ENCODE measurements around the gene HYDIN.

Gene HYDIN

GRCh38 chr16:71230122-71230845 is at the start of gene HYDIN:
HYDIN (minus strand) TSS chr16:71230722; CDS start chr16:71186895, 43,827 bp downstream.
- no peak within 1 kb of the TSS for H3K27ac ChIP-seq
- H3K4me1 ChIP-seq, result no peaks in the 10 kb centered on the region
- H3K27me3 ChIP-seq, result peaks cover 0 to 5% of the 10 kb centered on the region in 2 donors
- peaks cover 0 to 12% (median 3%) of the 10 kb centered on the region in 3 donors for H3K9me3 ChIP-seq
- H3K36me3 ChIP-seq, result no peaks in the 10 kb centered on the region
- TF ChIP-seq, protein P1, sequence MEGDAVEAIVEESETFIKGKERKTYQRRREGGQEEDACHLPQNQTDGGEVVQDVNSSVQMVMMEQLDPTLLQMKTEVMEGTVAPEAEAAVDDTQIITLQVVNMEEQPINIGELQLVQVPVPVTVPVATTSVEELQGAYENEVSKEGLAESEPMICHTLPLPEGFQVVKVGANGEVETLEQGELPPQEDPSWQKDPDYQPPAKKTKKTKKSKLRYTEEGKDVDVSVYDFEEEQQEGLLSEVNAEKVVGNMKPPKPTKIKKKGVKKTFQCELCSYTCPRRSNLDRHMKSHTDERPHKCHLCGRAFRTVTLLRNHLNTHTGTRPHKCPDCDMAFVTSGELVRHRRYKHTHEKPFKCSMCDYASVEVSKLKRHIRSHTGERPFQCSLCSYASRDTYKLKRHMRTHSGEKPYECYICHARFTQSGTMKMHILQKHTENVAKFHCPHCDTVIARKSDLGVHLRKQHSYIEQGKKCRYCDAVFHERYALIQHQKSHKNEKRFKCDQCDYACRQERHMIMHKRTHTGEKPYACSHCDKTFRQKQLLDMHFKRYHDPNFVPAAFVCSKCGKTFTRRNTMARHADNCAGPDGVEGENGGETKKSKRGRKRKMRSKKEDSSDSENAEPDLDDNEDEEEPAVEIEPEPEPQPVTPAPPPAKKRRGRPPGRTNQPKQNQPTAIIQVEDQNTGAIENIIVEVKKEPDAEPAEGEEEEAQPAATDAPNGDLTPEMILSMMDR (IDR thresholded peaks at IDR 0.05), result no peak
- DNase-seq, result no peak
- intact Hi-C loops (cut with DNase I; ENCODE audit: low total_unique reads), result no loop called here
- no peak within 1 kb of the TSS for H3K4me3 ChIP-seq

DNA sequence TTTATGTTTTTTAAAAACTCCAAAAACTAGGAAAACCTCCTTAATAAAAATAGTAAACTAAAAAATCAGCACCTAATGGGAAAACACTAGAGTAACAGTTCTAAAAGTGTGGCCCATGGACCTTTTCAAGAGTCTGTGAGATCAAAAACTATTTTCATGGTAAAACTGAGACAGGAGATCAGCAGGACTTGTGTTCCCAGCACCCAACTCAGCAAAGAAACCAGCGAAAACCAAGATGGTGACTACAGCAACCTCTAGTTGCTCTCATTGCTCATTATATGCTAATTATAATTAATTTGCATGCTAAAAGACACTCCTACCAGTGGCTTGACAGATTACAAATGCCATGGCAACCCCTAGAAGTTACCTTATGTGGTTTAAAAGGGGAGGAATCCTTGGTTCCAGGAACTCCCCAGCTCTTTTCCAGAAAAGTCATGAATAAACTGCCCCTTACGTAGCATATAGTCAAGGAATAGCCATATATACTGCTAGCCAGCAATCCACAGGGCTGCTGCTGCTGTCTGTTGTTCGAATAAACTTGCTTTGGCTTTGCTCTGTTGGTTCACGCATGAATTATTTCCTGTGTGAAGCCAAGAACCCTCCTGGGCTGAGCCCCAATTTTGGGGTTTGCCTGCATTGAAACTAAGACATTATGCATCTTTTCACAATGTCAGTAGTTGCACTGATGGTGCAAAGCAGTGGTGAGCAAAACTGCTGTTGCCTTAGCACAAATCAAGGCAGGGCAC is 46.2 kb upstream of the HYDIN start:
- TF ChIP-seq, protein P1 (IDR thresholded peaks at IDR 0.05), result no peak
- no peaks in the 10 kb centered on the region for H3K4me1 ChIP-seq
- DNase-seq, result no peak
- no peak overlapping the region for H3K27ac ChIP-seq
- intact Hi-C loops (cut with DNase I; ENCODE audit: low total_unique reads), result no loop called here
- no peaks in the 10 kb centered on the region for H3K27me3 ChIP-seq
- peaks cover 0 to 7% (median 0%) of the 10 kb centered on the region in 3 donors for H3K9me3 ChIP-seq
- peaks cover 0 to 8% (median 0%) of the 10 kb centered on the region in 3 donors for H3K36me3 ChIP-seq
- no peak overlapping the region for H3K4me3 ChIP-seq

DNA sequence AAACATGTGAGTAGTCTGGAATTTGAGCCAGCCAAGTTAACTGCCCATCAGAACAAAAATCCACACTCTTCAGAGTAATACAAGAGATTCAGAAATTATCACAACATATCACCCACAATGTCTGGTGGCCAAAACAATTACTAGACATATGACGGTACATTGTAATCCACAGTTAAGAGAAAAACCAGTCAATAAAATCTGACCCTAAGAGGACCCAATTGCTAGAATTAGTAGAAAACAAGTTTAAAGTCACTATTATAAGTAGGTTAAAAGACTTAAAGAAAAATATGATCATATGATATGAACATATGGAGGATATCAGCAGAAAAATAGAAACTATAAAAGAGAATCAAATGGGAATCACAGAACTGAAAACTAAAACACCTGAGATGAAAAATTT is 42.9 kb upstream of the HYDIN start:
- TF ChIP-seq, protein P1 (IDR thresholded peaks at IDR 0.05), result no peak
- intact Hi-C loops (cut with DNase I; ENCODE audit: low total_unique reads), result no loop called here
- H3K4me3 ChIP-seq, result no peak overlapping the region
- H3K27me3 ChIP-seq, result no peaks in the 10 kb centered on the region
- no peaks in the 10 kb centered on the region for H3K4me1 ChIP-seq
- H3K27ac ChIP-seq, result no peak overlapping the region
- peaks cover 0 to 7% (median 0%) of the 10 kb centered on the region in 3 donors for H3K9me3 ChIP-seq
- no peak for DNase-seq
- peaks cover 0 to 8% (median 0%) of the 10 kb centered on the region in 3 donors for H3K36me3 ChIP-seq

DNA sequence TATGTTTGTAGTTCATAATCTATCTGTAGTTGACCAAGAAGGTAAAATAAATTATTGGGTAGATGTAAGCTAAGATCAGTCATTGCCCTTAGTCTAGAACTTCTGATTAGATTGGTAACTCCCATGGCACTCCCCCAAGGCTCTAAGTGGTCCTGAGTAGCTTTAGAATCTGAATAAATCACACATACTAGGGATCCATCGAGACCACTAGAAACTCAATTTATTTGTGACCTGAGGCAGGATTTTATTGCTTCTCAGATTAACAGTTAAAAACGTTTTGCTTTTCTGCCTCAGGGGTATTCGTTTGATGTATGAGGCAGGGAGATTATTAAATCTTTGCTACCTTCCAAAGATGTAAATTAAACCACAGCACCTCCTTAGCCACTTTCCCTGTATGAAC is 33.8 kb upstream of the HYDIN start:
- intact Hi-C loops (cut with DNase I; ENCODE audit: low total_unique reads), result no loop called here
- no peaks in the 10 kb centered on the region for H3K36me3 ChIP-seq
- TF ChIP-seq, protein P1 (IDR thresholded peaks at IDR 0.05), result no peak
- no peak overlapping the region for H3K27ac ChIP-seq
- no peak for DNase-seq
- H3K9me3 ChIP-seq, result no peaks in the 10 kb centered on the region
- H3K4me3 ChIP-seq, result no peak overlapping the region
- no peaks in the 10 kb centered on the region for H3K4me1 ChIP-seq
- no peaks in the 10 kb centered on the region for H3K27me3 ChIP-seq

- DNase-seq, result no peak
- H3K36me3 ChIP-seq, result no peaks in the 10 kb centered on the region
- TF ChIP-seq, protein P1 (IDR thresholded peaks at IDR 0.05), result no peak
- intact Hi-C loops (cut with DNase I; ENCODE audit: low total_unique reads), result no loop called here
- H3K9me3 ChIP-seq, result no peaks in the 10 kb centered on the region
- no peak overlapping the region for H3K27ac ChIP-seq
- no peaks in the 10 kb centered on the region for H3K4me1 ChIP-seq
- H3K4me3 ChIP-seq, result no peak overlapping the region
- no peaks in the 10 kb centered on the region for H3K27me3 ChIP-seq
These were observed 33.1 kb upstream of the HYDIN start for GRCh38 chr16:71263582-71263981.

Measured in tibial artery (tissue), 4 donors.